GM23338 (cell line): ENCODE results near the gene POFUT2. TPM values are rescaled to one million over a fixed set of nuclear protein-coding genes. Genes with fewer than 3 reads are reported as not detected.

ENCODE experiments used
- ATAC-seq: fragments of 200-7000 bp; cut with Tn5 transposase; 3 replicates; pipeline ENCODE4 v1.9.1; 2020
- DNase-seq: peaks from one replicate; pipeline ENCODE4 v3.0.0-alpha.2; 2015; ENCODE audit warnings: low spot score
- H2AFZ ChIP-seq: fragments of 200-600 bp; sonication (generic); 2 replicates; pipeline ENCODE4 v1.8.0; 2016; ENCODE audit warnings: antibody characterized with exemption, mild to moderate bottlenecking, moderate library complexity
- H3F3A ChIP-seq: fragments of 200-600 bp; sonication (generic); replicated peaks from 2 replicates; pipeline ENCODE4 v1.8.0; 2017; ENCODE audit warnings: antibody characterized with exemption, mixed run types, low read depth
- H3K27ac ChIP-seq: fragments of 200-600 bp; sonication (generic); 2 replicates; pipeline ENCODE4 v1.6.1; 2016; ENCODE audit warnings: low read depth
- H3K27me3 ChIP-seq: fragments of 200-600 bp; sonication (generic); 2 replicates; pipeline ENCODE4 v1.8.0; 2016; ENCODE audit warnings: mild to moderate bottlenecking, mixed run types, moderate library complexity; ENCODE audit not compliant: insufficient read depth
- H3K36me3 ChIP-seq: fragments of 200-600 bp; sonication (generic); 2 replicates; pipeline ENCODE4 v1.8.0; 2016; ENCODE audit warnings: mild to moderate bottlenecking; ENCODE audit not compliant: insufficient read depth
- H3K4me1 ChIP-seq: fragments of 200-600 bp; sonication (generic); 2 replicates; pipeline ENCODE4 v1.8.0; 2016; ENCODE audit warnings: mild to moderate bottlenecking, moderate library complexity; ENCODE audit not compliant: insufficient read depth
- H3K4me2 ChIP-seq: fragments of 200-600 bp; sonication (generic); 2 replicates; pipeline ENCODE4 v1.7.1; 2017; ENCODE audit warnings: mixed run types
- H3K4me3 ChIP-seq: fragments of 200-600 bp; sonication (generic); 2 replicates; pipeline ENCODE4 v1.6.1; 2016; ENCODE audit warnings: mixed run types
- H3K79me2 ChIP-seq: fragments of 200-600 bp; sonication (generic); replicated peaks from 2 replicates; pipeline ENCODE4 v1.8.0; 2017; ENCODE audit warnings: mild to moderate bottlenecking; ENCODE audit not compliant: insufficient read depth
- H3K9me2 ChIP-seq: fragments of 200-600 bp; sonication (generic); 2 replicates; pipeline ENCODE4 v1.8.0; 2017; ENCODE audit not compliant: insufficient read depth
- H4K20me1 ChIP-seq: fragments of 200-600 bp; sonication (generic); replicated peaks from 2 replicates; pipeline ENCODE4 v1.8.0; 2017; ENCODE audit warnings: mild to moderate bottlenecking; ENCODE audit not compliant: insufficient read depth
- H3K27ac Mint-ChIP-seq: 2 replicates; pipeline ENCODE4 v1.8.0; 2020; ENCODE audit warnings: inconsistent platforms, mild to moderate bottlenecking, moderate library complexity, mixed read lengths
- H3K27me3 Mint-ChIP-seq: 3 replicates; pipeline ENCODE4 v1.8.0; 2022; ENCODE audit warnings: low read depth, mild to moderate bottlenecking, moderate library complexity, mixed read lengths, inconsistent platforms; ENCODE audit not compliant: insufficient read depth, poor library complexity
- H3K36me3 Mint-ChIP-seq: 3 replicates; pipeline ENCODE4 v1.8.0; 2021; ENCODE audit warnings: low read depth, mild to moderate bottlenecking, inconsistent platforms, moderate library complexity, mixed read lengths
- H3K4me1 Mint-ChIP-seq: 3 replicates; pipeline ENCODE4 v1.8.0; 2020; ENCODE audit warnings: mild to moderate bottlenecking, inconsistent platforms, mixed read lengths
- H3K4me3 Mint-ChIP-seq: 3 replicates; pipeline ENCODE4 v1.8.0; 2021; ENCODE audit warnings: moderate library complexity, mild to moderate bottlenecking, inconsistent platforms, mixed read lengths
- H3K9me3 Mint-ChIP-seq: 3 replicates; pipeline ENCODE4 v1.8.0; 2020; ENCODE audit warnings: moderate library complexity, mild to moderate bottlenecking, inconsistent platforms, mixed read lengths
- CTCF ChIP-seq, 2 experiments: fragments of 200-600 bp in 1 of 2; sonication (generic) in 1 of 2; conservative IDR thresholded peaks; 2 replicates each; pipeline versions ENCODE4 v1.5.1 to v1.6.1; 2016 to 2017; ENCODE audit warnings: antibody characterized with exemption in 2 of 2, low read depth in 2 of 2, mild to moderate bottlenecking in 2 of 2, moderate library complexity in 1 of 2
- EZH2 ChIP-seq: fragments of 200-600 bp; sonication (generic); IDR thresholded peaks from one replicate; pipeline ENCODE4 v1.8.0; 2017; ENCODE audit warnings: antibody characterized with exemption, mild to moderate bottlenecking, low read depth; ENCODE audit not compliant: unreplicated experiment
- EZH2phosphoT487 ChIP-seq: fragments of 200-600 bp; sonication (generic); IDR thresholded peaks from one replicate; pipeline ENCODE4 v1.8.1; 2018; ENCODE audit warnings: antibody characterized with exemption; ENCODE audit not compliant: unreplicated experiment
- JUNB ChIP-seq: IDR thresholded peaks from one replicate; pipeline ENCODE4 v1.6.1; 2016; ENCODE audit warnings: antibody characterized with exemption; ENCODE audit not compliant: unreplicated experiment
- NANOG ChIP-seq: IDR thresholded peaks from 2 replicates; pipeline ENCODE4 v1.6.1; 2016; ENCODE audit warnings: antibody characterized with exemption, borderline replicate concordance
- POLR2AphosphoS5 ChIP-seq: IDR thresholded peaks from 2 replicates; pipeline ENCODE4 v1.6.1; 2016; ENCODE audit warnings: antibody characterized with exemption, low read depth
- REST ChIP-seq: IDR thresholded peaks from one replicate; pipeline ENCODE4 v1.6.1; 2018; ENCODE audit warnings: antibody characterized with exemption; ENCODE audit not compliant: unreplicated experiment
- ZNF114 ChIP-seq: fragments of 250-450 bp; sonication (Bioruptor Pico); IDR thresholded peaks from 2 replicates; pipeline ENCODE4 v1.5.0; 2020; ENCODE audit warnings: mild to moderate bottlenecking, moderate library complexity
- polyA plus RNA-seq: library from polyadenylated mRNA; unstranded; fragments of >200 nt; fragmentation: Nextera tagmentation; extraction: Ambion mirVana; gene quantifications from 2 replicates; pipeline ENCODE4 v1.2.1, GENCODE V29; 2016
- total RNA-seq: library from RNA; depleted of rRNA; stranded (reverse); fragments of >200 nt; shearing (Covaris generic); gene quantifications from 2 replicates; pipeline ENCODE4 v1.2.3, GENCODE V29; 2014
- TF ChIP-seq, protein P1 (sequence below): IDR thresholded peaks from 2 replicates; pipeline ENCODE4 v1.6.1; 2016; ENCODE audit warnings: antibody characterized with exemption
- TF ChIP-seq, protein P2 (sequence below): fragments of 250-450 bp; sonication (Bioruptor Pico); IDR thresholded peaks from 2 replicates; pipeline ENCODE4 v1.5.0; 2020; ENCODE audit warnings: mild to moderate bottlenecking, moderate library complexity

The POFUT2 gene
- total and polyA plus RNA-seq, 2 experiments from 2014 or later = 12.1 to 34.5 TPM

DNA sequence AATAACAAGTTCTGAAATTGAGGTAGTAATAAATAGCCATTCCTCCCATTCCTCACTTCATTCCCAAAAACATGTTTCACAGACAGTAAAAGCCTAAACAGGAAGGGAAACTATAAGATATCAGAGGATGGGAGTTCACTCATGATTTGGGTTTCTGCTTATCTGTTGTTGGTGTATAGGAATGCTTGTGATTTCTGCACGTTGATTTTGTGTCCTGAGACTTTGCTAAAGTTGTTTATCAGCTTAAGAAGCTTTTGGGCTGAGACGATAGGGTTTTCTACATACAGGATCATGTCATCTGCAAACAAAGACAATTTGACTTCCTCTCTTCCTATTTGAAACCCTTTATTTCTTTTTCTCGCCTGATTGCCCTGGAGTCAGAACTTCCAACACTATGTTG, 26.0 kb upstream of the POFUT2 start (continued):
- no peak for TF ChIP-seq CTCF (conservative IDR thresholded peaks at IDR 0.05; ENCODE audit: low read depth in 2 of 2)

GRCh38 chr21:45313015-45313414, 25.3 kb upstream of the POFUT2 start:
- no peak overlapping the region for H3K27ac ChIP-seq
- no peak overlapping the region for H3K27ac Mint-ChIP-seq
- DNase-seq (no peak), ATAC-seq (no peak)
- H3K36me3 Mint-ChIP-seq = no peaks in the 10 kb centered on the region; the same call in 2 of the 3 replicates
- peaks cover 10% of the 10 kb centered on the region for H3K4me1 Mint-ChIP-seq
- H2AFZ ChIP-seq = no peak overlapping the region
- peaks cover 3% of the 10 kb centered on the region; the same call in 1 of the 3 replicates for H3K9me3 Mint-ChIP-seq
- H3K4me2 ChIP-seq = no peak overlapping the region
- no peaks in the 10 kb centered on the region for H3K27me3 ChIP-seq
- H3K27me3 Mint-ChIP-seq = peaks cover 6% of the 10 kb centered on the region
- no peaks in the 10 kb centered on the region; the same call in none of the 2 replicates for H4K20me1 ChIP-seq
- no peaks in the 10 kb centered on the region for H3K36me3 ChIP-seq
- H3K4me1 ChIP-seq = no peaks in the 10 kb centered on the region
- H3K4me3 ChIP-seq = no peak overlapping the region
- H3K9me2 ChIP-seq = no peaks in the 10 kb centered on the region
- no peaks in the 10 kb centered on the region for H3K79me2 ChIP-seq
- H3K4me3 Mint-ChIP-seq = no peak overlapping the region
- H3F3A ChIP-seq = no peaks in the 10 kb centered on the region; the same call in 1 of the 2 replicates
- TF ChIP-seq REST (no peak), POLR2AphosphoS5 (no peak), NANOG (no peak), JUNB (no peak), ZNF114 (no peak), EZH2 (no peak), CTCF (conservative IDR thresholded peaks at IDR 0.05; ENCODE audit: low read depth in 2 of 2) (no peak), EZH2phosphoT487 (no peak)
- TF ChIP-seq, protein P1, sequence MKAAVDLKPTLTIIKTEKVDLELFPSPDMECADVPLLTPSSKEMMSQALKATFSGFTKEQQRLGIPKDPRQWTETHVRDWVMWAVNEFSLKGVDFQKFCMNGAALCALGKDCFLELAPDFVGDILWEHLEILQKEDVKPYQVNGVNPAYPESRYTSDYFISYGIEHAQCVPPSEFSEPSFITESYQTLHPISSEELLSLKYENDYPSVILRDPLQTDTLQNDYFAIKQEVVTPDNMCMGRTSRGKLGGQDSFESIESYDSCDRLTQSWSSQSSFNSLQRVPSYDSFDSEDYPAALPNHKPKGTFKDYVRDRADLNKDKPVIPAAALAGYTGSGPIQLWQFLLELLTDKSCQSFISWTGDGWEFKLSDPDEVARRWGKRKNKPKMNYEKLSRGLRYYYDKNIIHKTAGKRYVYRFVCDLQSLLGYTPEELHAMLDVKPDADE = no peak
- TF ChIP-seq, protein P2, sequence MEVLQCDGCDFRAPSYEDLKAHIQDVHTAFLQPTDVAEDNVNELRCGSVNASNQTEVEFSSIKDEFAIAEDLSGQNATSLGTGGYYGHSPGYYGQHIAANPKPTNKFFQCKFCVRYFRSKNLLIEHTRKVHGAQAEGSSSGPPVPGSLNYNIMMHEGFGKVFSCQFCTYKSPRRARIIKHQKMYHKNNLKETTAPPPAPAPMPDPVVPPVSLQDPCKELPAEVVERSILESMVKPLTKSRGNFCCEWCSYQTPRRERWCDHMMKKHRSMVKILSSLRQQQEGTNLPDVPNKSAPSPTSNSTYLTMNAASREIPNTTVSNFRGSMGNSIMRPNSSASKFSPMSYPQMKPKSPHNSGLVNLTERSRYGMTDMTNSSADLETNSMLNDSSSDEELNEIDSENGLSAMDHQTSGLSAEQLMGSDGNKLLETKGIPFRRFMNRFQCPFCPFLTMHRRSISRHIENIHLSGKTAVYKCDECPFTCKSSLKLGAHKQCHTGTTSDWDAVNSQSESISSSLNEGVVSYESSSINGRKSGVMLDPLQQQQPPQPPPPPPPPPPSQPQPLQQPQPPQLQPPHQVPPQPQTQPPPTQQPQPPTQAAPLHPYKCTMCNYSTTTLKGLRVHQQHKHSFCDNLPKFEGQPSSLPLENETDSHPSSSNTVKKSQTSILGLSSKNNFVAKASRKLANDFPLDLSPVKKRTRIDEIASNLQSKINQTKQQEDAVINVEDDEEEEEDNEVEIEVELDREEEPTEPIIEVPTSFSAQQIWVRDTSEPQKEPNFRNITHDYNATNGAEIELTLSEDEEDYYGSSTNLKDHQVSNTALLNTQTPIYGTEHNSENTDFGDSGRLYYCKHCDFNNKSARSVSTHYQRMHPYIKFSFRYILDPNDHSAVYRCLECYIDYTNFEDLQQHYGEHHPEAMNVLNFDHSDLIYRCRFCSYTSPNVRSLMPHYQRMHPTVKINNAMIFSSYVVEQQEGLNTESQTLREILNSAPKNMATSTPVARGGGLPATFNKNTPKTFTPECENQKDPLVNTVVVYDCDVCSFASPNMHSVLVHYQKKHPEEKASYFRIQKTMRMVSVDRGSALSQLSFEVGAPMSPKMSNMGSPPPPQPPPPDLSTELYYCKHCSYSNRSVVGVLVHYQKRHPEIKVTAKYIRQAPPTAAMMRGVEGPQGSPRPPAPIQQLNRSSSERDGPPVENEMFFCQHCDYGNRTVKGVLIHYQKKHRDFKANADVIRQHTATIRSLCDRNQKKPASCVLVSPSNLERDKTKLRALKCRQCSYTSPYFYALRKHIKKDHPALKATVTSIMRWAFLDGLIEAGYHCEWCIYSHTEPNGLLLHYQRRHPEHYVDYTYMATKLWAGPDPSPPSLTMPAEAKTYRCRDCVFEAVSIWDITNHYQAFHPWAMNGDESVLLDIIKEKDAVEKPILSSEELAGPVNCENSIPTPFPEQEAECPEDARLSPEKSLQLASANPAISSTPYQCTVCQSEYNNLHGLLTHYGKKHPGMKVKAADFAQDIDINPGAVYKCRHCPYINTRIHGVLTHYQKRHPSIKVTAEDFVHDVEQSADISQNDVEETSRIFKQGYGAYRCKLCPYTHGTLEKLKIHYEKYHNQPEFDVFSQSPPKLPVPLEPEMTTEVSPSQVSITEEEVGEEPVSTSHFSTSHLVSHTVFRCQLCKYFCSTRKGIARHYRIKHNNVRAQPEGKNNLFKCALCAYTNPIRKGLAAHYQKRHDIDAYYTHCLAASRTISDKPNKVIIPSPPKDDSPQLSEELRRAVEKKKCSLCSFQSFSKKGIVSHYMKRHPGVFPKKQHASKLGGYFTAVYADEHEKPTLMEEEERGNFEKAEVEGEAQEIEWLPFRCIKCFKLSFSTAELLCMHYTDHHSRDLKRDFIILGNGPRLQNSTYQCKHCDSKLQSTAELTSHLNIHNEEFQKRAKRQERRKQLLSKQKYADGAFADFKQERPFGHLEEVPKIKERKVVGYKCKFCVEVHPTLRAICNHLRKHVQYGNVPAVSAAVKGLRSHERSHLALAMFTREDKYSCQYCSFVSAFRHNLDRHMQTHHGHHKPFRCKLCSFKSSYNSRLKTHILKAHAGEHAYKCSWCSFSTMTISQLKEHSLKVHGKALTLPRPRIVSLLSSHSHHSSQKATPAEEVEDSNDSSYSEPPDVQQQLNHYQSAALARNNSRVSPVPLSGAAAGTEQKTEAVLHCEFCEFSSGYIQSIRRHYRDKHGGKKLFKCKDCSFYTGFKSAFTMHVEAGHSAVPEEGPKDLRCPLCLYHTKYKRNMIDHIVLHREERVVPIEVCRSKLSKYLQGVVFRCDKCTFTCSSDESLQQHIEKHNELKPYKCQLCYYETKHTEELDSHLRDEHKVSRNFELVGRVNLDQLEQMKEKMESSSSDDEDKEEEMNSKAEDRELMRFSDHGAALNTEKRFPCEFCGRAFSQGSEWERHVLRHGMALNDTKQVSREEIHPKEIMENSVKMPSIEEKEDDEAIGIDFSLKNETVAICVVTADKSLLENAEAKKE (CRISPR knock-in tag) = no peak
